SK-N-SH treated with all-trans-retinoic acid at 6 μM for 48 hours (cell line): Measurements from ENCODE around the gene FAM200A.

ENCODE experiments used
- ARNTL ChIP-seq: fragments of 450-650 bp; formaldehyde crosslinking; IDR thresholded peaks from 2 replicates; pipeline ENCODE4 v1.5.0; 2020; ENCODE audit warnings: low read depth, mild to moderate bottlenecking, moderate library complexity, borderline replicate concordance
- CSDC2 ChIP-seq: fragments of 250-450 bp; sonication (Bioruptor Pico); IDR thresholded peaks from 2 replicates; pipeline ENCODE4 v1.5.0; 2020; ENCODE audit warnings: mild to moderate bottlenecking, moderate library complexity
- CSRNP3 ChIP-seq: fragments of 250-450 bp; sonication (Bioruptor Pico); IDR thresholded peaks from 2 replicates; pipeline ENCODE4 v1.5.1; 2021; ENCODE audit warnings: mild to moderate bottlenecking, moderate library complexity
- OSR1 ChIP-seq: fragments of 250-450 bp; sonication (Bioruptor Pico); IDR thresholded peaks from 2 replicates; pipeline ENCODE4 v1.8.0; 2022; ENCODE audit warnings: moderate library complexity, mild to moderate bottlenecking, inconsistent platforms
- SNAI2 ChIP-seq: fragments of 250-450 bp; sonication (Bioruptor Pico); IDR thresholded peaks from 2 replicates; pipeline ENCODE4 v1.5.0; 2020; ENCODE audit warnings: mild to moderate bottlenecking, moderate library complexity
- TSHZ2 ChIP-seq: fragments of 250-450 bp; sonication (Bioruptor Pico); IDR thresholded peaks from 2 replicates; pipeline ENCODE4 v1.5.0; 2020; ENCODE audit warnings: mild to moderate bottlenecking, moderate library complexity
- ZFP3 ChIP-seq: fragments of 250-450 bp; sonication (Bioruptor Pico); IDR thresholded peaks from 2 replicates; pipeline ENCODE4 v1.5.0; 2020; ENCODE audit warnings: mild to moderate bottlenecking, moderate library complexity
- ZFP30 ChIP-seq: fragments of 450-650 bp; formaldehyde crosslinking; IDR thresholded peaks from 2 replicates; pipeline ENCODE4 v1.5.0; 2022; ENCODE audit warnings: mild to moderate bottlenecking, moderate library complexity
- ZNF565 ChIP-seq: fragments of 450-650 bp; formaldehyde crosslinking; conservative IDR thresholded peaks from 2 replicates; pipeline ENCODE4 v1.5.0; 2020; ENCODE audit warnings: low read depth, mild to moderate bottlenecking, moderate library complexity
- ZNF8 ChIP-seq: fragments of 450-650 bp; formaldehyde crosslinking; IDR thresholded peaks from 2 replicates; pipeline ENCODE4 v1.5.0; 2020; ENCODE audit warnings: mild to moderate bottlenecking, moderate library complexity
- TF ChIP-seq, protein P1 (sequence below): fragments of 250-450 bp; sonication (Bioruptor Pico); IDR thresholded peaks from 2 replicates; pipeline ENCODE4 v1.8.0; 2020; ENCODE audit warnings: mild to moderate bottlenecking, moderate library complexity, borderline replicate concordance

GRCh38 chr7:99559175-99559915 lies 7.4 kb upstream of the FAM200A start:
- TF ChIP-seq ARNTL: no peak
- no peak for TF ChIP-seq ZFP3 (CRISPR knock-in tag)
- no peak for TF ChIP-seq CSRNP3 (CRISPR knock-in tag)
- TF ChIP-seq ZNF8: no peak
- no peak for TF ChIP-seq ZNF565 (CRISPR knock-in tag)
- TF ChIP-seq TSHZ2 (CRISPR knock-in tag): no peak
- TF ChIP-seq, protein P1, sequence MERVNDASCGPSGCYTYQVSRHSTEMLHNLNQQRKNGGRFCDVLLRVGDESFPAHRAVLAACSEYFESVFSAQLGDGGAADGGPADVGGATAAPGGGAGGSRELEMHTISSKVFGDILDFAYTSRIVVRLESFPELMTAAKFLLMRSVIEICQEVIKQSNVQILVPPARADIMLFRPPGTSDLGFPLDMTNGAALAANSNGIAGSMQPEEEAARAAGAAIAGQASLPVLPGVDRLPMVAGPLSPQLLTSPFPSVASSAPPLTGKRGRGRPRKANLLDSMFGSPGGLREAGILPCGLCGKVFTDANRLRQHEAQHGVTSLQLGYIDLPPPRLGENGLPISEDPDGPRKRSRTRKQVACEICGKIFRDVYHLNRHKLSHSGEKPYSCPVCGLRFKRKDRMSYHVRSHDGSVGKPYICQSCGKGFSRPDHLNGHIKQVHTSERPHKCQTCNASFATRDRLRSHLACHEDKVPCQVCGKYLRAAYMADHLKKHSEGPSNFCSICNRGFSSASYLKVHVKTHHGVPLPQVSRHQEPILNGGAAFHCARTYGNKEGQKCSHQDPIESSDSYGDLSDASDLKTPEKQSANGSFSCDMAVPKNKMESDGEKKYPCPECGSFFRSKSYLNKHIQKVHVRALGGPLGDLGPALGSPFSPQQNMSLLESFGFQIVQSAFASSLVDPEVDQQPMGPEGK (CRISPR knock-in tag): no peak
- no peak for TF ChIP-seq SNAI2 (CRISPR knock-in tag)
- no peak for TF ChIP-seq ZFP30 (CRISPR knock-in tag)
- TF ChIP-seq CSDC2 (CRISPR knock-in tag): no peak
- no peak for TF ChIP-seq OSR1 (CRISPR knock-in tag)
